ENCODE measurements around the gene FKBP14. TPM values are rescaled to one million over a fixed set of nuclear protein-coding genes. Genes with fewer than 3 reads are reported as not detected.
"Not testable (repeated sequence)": the region's sequence is repeated elsewhere in the genome, so short reads cannot be mapped to it uniquely, and the experiment has no call there.

FKBP14 gene
- total RNA-seq, 4 donors from 2014 or later: 1.4 to 2.4 (median 1.5) TPM

GRCh38 chr7:29965030-29965429 lies 61.5 kb downstream of the FKBP14 start:
- in situ Hi-C loops (cut with MboI; ENCODE audit: low sequenced_read_pairs in 4 of 4) (no loop called here), intact Hi-C loops (cut with DNase I; ENCODE audit: low total_unique reads) (no loop called here)
- no peak overlapping the region for H3K4me3 ChIP-seq
- no peaks in the 10 kb centered on the region for H3K9me3 ChIP-seq
- H3K4me1 ChIP-seq: no peaks in the 10 kb centered on the region
- DNase-seq: no peak
- no peaks in the 10 kb centered on the region for H3K27me3 ChIP-seq
- no peak overlapping the region for H3K27ac ChIP-seq
- TF ChIP-seq POLR2A (IDR thresholded peaks at IDR 0.05): no peak
- no peak for TF ChIP-seq CTCF (IDR thresholded peaks at IDR 0.05 in 4 of 5, conservative IDR thresholded peaks at IDR 0.05 in 1 of 5)
- no peaks in the 10 kb centered on the region for H3K36me3 ChIP-seq
- ATAC-seq: no peak

- Histone ChIP-seq H3K27me3 (no peaks in the 10 kb centered on the region), H3K36me3 (no peaks in the 10 kb centered on the region), H3K4me1 (no peaks in the 10 kb centered on the region), H3K4me3 (no peak overlapping the region), H3K9me3 (no peaks in the 10 kb centered on the region), H3K27ac (no peak overlapping the region)
- ATAC-seq (no peak), DNase-seq (no peak)
- no peak for TF ChIP-seq CTCF (IDR thresholded peaks at IDR 0.05 in 4 of 5, conservative IDR thresholded peaks at IDR 0.05 in 1 of 5)
- no peak for TF ChIP-seq POLR2A (IDR thresholded peaks at IDR 0.05)
- intact Hi-C loops (cut with DNase I; ENCODE audit: low total_unique reads) (no loop called here), in situ Hi-C loops (cut with MboI; ENCODE audit: low sequenced_read_pairs in 4 of 4) (no loop called here)
Observed at GRCh38 chr7:29962035-29962434, 64.5 kb downstream of the FKBP14 start.

- in situ Hi-C loops (cut with MboI; ENCODE audit: low sequenced_read_pairs in 4 of 4); H3K27me3 ChIP-seq; H3K4me1 ChIP-seq; H3K36me3 ChIP-seq; ATAC-seq; intact Hi-C loops (cut with DNase I; ENCODE audit: low total_unique reads); H3K27ac ChIP-seq; DNase-seq; H3K9me3 ChIP-seq; H3K4me3 ChIP-seq: not testable (repeated sequence)
Observed at GRCh38 chr7:29961611-29962010, 64.9 kb downstream of the FKBP14 start.

Other genes with a start within 250 kb of the FKBP14 start
- gene WIPF3, start 220.2 kb downstream of the FKBP14 start, total RNA-seq: 1 to 10 TPM; 4.2 to 9.9 (median 8.3) TPM
- gene SCRN1, start 36.9 kb downstream of the FKBP14 start, total RNA-seq: 1 to 10 TPM; 1.8 to 3.8 (median 2.7) TPM
- gene PLEKHA8, start 1.7 kb upstream of the FKBP14 start, total RNA-seq: 1 to 10 TPM; 2.3 to 3.2 (median 2.6) TPM
- 10 to 100 TPM; 32.9 to 81.9 (median 44.7) TPM for gene MTURN, start 108.3 kb upstream of the FKBP14 start, total RNA-seq